Measurements from ENCODE around the gene MYOD1.

DNA sequence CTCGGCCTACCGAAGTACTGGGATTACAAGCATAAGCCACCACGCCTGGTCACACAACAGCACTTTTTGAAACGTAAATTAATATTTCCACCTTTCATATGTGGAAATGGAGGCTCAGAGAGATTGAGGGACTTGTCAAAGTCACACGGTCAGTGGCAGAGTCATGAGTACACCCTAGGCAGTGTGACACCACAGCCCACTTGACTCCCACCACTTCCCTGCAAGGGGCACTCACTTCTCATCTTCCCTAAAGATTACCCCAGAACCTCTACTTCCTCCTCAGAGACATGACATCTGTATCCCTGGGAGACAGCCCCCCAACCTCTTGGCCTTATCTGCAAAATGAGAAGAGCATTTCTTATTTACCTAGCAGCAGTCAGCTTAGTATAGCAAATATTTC, 16.5 kb upstream of the MYOD1 start:
- TF ChIP-seq EP300 (IDR thresholded peaks at IDR 0.05) (no peak), POLR2AphosphoS5 (IDR thresholded peaks at IDR 0.05) (no peak), POLR2A (IDR thresholded peaks at IDR 0.05; ENCODE audit: low read depth) (no peak)
- TF ChIP-seq, protein P1, sequence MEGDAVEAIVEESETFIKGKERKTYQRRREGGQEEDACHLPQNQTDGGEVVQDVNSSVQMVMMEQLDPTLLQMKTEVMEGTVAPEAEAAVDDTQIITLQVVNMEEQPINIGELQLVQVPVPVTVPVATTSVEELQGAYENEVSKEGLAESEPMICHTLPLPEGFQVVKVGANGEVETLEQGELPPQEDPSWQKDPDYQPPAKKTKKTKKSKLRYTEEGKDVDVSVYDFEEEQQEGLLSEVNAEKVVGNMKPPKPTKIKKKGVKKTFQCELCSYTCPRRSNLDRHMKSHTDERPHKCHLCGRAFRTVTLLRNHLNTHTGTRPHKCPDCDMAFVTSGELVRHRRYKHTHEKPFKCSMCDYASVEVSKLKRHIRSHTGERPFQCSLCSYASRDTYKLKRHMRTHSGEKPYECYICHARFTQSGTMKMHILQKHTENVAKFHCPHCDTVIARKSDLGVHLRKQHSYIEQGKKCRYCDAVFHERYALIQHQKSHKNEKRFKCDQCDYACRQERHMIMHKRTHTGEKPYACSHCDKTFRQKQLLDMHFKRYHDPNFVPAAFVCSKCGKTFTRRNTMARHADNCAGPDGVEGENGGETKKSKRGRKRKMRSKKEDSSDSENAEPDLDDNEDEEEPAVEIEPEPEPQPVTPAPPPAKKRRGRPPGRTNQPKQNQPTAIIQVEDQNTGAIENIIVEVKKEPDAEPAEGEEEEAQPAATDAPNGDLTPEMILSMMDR (IDR thresholded peaks at IDR 0.05), result no peak

Data from esophagus muscularis mucosa (tissue), 4 donors.